NAMALWA (cell line): ENCODE measurements around the gene CLEC19A.

Experiments
- DNase-seq: peaks from one replicate; pipeline ENCODE4 v3.0.0-alpha.2; 2015; ENCODE audit warnings: low spot score

The CLEC19A gene

DNA sequence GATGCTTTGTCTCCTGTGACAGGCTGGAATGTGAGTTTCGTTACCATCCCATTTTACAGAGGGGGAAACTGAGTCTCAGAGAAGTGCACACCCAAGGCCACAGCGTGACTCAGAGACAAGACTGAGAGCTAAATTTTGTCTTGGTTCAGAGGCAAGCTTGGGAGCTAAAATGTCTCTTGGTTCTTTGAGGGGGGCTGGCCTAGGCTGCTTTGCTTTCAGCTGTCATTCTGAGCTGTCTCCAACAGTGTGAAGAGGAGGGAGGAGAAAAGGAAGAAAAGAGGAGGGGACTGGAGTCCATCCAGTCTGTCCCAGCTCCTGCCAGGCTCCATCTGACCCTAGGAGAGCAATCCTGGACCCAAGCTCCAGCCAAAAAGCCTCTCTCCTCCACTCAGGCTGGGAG lies at the start of gene CLEC19A:
CLEC19A (plus strand) TSS at position 301 of the 400 bp plus-strand sequence. CDS start 121 bp downstream, outside the sequence.
- no peak for DNase-seq

DNA sequence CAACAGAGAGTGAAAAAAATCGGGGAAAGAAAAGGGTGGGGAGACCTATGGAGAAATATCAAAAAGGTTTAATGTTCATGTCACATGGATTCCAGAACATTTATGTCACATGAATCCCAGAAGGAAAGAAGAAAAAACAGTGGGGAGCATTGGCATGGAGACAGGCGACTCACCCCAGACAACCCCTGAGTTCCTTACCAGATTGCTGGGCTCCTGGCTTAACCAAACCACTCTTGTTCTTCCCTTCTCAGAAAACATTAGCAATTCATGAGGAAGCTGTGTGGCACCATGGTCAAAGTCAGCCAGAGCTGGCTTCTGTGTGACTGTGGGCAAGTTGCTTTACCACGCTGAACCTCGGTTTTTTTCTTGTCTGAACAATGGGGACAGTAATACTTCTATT lies 49.6 kb upstream of the CLEC19A start:
- DNase-seq, result no peak

DNA sequence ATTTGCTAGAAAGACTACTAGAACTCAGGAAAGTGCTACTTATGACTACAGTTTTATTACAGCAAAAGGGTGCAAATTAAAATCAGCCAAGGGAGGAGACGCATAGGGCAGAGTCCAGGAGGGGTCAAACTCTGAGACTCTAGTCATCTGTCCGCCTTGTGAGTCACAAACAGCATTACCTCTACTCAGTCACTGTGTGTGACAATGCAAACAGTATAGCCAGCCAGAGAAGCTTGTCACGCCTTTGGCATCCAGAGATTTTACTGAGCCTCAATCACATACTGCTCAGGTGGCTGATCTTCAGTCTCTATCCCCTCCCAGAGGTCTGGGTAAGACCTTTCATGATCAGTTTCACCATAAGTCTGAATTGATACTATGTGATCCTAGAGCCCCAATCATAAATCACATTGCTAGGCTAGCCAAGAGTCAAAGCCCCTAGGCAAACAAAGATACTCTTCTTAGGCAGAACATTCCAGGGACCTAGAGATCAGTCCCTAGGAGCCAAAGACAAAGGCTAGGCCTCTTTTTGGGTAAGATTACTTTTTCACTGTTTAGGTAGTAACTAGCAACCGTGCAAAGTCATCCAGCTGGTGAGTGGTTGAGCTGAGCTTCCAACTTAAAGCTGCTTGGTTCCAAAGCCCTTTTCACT lies 48.8 kb upstream of the CLEC19A start:
- no peak for DNase-seq

DNA sequence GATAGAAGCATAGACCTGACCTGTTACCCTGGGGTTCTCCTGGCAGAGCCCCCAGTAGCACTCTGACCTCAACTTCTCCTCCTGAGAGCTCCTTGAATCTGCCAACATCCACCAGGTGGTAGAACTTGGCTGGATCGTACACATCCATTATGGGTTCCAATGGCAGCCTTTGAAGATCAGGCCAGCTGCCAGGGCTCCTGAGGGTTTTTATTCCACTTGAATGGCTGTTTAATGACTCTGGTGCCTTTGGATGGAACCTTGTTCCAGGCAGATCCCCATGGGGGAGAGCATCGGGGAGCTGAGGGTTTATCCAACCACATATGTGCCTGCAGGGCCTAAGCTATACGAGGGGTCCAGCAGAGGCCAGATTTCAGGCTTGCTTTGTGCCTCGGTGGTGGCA lies 47.1 kb upstream of the CLEC19A start:
- no peak for DNase-seq

DNA sequence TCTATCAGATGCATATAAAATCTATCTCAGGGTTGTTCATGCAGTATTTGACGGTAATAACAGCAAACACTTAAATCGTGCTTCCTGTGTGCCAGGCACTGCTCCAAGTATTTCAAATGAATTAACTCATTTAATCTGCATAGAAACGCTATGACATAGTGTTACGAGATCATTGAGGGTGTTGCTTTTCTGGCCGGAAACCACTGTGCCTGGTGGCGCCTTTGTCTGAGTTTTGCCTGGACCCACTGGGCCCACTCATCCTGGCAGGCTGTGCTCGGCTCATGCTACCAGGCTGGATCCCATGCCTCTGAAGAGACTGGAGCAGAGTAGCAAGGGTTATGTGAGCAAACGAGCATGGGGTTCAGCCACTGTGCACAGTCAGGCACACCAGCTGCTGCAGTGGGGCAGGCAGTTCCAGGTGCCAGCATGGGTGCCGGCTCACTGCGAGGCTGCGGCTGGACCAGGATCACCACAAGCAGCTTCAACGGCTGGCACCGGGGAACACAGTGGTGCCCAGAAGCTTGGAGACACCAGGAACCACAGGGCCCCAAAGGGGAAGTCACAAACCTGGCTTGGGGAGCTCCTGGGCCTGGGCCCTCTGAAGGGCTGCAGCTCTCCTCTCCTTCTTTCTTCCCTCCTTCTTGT lies 45.9 kb upstream of the CLEC19A start:
- no peak for DNase-seq

DNA sequence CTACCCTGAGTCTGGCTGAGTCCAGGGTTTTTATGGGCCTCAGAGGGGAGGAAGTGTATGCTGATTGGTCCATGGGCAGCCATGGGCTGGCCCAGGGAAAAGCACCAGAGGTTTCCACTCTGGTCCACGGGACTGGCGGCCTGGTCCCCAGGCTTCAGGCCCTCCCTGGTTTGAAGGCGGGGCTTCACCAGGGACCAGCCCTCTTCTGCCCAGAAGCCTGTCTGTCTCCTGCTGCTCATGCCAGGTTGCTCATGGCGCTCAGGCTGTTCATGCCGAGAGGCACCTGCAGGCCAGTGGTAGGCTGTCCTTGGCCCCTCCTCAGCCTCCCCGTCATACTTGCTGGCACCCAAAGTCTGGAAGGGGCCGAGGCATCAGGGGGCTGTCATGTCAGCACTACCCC lies 45.0 kb upstream of the CLEC19A start:
- DNase-seq, result no peak

DNA sequence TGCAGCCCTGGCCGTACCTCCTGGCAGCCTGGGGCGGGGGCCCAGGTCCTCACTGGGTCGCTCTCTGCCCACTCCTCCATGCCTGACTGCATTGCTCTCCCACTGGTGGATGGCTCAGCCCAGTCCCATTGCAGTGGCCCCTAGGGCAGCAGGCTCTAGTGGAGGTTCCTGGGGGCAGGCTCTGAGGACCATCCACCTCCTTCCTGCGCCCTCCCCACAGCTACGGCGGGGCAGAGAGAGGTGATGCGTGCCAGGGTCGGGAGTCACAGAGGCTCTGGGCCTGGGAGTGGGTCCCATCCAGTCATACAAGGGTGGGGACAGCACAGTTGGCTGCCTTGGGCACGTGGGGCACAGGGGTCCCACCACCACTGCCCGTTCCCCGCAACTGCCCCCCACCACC lies 44.0 kb upstream of the CLEC19A start:
- no peak for DNase-seq

DNA sequence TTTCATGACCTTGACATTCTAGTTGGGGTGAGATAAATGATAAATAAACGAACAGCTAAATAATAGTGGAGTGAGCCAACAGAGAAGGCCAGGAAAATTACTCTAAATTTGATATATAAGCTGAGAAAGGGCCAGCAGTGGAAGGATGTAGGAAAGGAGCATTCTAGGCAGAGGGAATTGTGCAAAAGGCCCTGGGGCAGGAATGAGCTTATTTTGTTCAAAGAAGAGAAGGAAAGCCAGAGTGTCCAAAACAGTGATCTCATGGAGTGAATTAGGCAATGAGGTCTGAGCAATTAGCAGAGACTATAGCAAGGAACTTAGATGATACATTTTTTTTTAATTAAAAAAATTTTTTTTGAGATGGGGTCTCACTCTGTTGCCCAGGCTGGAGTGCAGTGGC lies 43.3 kb upstream of the CLEC19A start:
- no peak for DNase-seq

DNA sequence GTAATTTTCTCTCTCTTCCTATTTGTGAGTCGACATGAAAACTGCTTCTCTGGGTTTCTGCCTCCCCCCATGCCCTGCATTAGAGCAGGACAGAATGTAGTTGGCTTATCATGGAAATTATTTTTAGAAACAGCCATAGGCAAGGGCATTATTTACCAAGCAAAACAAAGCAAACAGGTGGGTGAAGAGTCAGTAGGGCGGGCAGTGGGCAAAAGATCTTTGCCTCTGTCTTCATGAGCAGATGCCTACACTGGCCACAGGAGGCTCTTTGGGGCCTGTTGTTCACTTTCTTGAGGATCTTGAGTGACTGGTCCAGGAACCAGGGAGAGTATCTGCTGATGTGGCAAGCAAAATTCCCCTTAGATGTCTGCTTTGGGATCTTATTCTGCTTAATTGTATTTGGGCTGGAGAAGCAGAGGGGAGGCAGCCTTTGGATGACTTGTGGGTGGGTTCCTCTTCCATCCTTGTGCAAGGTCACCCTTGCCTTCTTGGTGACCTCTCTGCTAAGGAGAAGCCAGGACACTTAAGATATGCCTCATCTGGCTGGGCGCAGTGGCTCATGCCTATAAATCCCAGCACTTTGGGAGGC lies 42.5 kb upstream of the CLEC19A start:
- no peak for DNase-seq

DNA sequence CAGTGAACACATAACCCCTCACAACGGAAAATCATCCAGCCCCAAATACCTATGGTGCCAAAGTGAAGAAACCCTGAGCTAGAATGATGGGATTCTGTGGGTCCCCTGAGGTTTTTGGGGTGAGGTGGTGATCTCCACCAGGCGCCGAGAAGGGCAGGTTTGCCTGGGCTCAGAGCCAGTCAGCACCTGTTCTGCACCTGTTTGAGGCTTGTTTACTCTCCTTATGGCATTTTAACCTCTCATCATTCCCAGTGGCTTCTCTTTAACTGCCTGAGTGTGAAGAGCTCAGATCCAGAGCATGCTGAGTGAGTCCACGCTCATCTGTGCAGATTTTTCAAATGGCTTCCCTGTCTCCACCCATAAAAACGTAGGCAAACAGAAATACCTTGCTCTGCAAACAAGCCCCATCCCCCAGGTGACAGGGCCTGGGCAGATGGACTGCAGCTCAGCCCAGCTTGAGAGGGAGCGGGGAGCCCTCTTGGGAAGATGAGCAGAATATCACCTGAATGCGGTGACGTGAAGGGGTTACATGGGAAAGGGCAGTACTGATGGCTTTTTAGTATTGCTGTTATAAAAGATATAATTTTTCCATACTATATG lies 40.1 kb upstream of the CLEC19A start:
- no peak for DNase-seq

DNA sequence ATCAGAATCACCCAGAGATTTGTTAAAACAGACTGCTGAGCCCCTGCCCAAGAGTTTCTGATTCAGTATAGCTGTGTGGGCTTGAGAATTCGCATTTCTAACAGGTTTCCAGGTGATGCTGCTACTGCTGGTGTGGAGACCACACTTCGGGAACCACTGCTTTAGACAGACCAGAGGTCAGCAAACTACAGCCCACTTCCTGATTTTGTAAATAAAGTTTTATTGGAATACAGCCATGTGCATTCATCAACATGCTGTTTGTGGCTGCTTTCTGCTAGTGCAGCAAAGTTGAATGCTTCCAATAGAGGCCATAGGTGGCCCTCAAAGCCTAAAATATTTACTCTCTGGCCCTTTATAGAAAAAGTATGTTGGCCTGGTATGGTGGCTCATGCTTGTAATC lies 32.6 kb upstream of the CLEC19A start:
- peak; percentile 8 for DNase-seq

DNA sequence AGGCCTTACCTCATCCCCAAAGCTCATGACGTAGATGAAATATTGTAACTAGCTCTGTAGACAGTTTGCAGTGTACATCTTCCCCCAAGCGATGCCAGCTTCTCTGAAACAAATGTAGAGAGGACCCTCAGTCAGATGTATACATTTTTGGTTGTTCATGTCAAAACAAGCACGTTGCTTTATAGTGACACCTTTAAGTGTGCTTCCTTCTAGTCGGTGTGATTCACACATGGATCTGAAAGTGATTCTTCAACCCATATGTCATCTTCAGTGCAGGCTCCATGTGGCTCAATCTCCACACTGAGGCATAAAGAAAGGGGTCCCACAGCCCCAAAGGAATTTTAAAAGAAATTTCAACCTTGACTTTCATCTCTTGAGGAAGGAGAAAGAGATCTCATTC lies 30.9 kb upstream of the CLEC19A start:
- DNase-seq, result no peak

DNA sequence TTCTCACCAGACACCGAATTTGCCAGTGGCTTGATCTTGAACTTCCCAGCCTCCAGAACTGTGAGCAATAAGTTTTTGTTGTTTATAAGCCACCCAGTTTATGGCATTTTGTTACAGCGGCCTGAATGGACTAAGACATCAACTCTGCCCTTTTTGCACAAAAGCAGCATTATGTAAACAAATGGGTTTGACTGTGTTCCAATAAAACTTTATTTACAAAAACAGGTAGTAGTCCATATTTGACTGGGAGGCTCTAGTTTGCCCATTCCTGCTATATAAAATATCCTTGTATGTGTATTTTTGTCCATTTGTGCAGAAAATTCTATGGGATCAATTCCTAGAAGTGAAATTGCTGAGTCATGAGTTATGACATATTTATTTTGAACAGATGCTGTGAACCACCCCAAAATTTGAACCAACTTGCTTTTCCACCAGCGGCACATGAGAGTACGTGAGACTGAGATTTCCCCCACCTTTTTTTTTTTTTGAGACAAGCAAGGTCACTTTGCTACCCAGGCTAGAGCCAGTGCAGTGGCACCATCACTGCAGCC lies 21.3 kb upstream of the CLEC19A start:
- DNase-seq, result no peak

DNA sequence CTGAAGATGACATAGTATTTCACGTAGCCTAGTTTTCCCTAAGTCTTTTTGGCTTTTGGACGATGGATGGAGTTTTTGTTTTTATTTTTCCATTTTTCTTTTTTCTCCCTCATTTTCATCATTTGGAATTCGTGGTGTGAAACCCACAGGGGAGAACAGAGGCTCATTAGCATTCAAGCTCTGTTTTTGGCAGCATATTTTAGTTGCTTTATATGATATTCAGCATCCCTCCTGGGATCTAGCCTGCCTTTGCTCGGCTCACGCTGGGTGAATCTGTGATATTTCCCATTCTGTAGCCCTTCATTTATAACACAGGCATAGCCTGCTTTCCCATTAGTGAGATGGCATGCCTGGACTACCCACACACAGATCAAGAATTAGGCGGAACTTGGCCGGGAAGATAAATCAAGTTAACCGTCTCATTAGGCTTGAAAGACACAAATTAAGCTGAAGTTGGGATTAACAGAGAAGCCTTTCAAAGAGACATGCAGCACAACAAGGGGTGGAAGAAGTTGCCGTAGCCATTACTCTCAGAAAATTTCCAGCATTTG lies 20.1 kb upstream of the CLEC19A start:
- no peak for DNase-seq

DNA sequence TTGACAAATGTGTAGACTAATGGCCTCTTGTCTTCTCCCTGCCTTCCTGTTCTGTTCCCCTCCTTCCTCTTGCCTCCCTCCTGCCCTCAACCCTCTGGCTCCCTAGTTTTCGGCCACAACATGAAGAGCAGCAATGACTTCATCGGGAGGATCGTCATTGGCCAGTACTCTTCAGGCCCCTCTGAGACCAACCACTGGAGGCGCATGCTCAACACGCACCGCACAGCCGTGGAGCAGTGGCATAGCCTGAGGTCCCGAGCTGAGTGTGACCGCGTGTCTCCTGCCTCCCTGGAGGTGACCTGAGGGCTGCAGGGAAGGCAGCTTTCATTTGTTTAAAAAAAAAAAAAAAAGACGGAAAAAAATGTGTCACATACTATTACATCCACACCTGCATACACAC lies 18.8 kb upstream of the CLEC19A start:
- DNase-seq, result no peak

DNA sequence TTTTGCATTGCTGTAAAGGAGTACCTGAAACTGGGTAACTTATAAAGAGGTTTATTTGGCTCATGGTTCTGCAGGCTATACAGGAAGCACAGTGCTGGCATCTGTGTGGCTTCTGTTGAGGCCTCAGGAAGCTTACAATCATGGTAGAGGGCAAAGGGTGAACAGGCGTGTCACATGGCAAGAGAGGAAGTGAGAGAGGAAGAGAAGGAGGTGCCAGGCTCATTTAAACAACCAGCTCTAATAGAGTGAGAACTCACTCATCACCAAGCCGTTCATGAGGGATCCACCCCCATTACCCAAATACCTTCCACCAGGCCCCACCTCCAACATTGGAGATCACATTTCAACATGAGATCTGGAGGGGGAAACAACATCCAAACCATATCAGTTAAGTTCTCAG lies 16.4 kb upstream of the CLEC19A start:
- DNase-seq, result no peak

DNA sequence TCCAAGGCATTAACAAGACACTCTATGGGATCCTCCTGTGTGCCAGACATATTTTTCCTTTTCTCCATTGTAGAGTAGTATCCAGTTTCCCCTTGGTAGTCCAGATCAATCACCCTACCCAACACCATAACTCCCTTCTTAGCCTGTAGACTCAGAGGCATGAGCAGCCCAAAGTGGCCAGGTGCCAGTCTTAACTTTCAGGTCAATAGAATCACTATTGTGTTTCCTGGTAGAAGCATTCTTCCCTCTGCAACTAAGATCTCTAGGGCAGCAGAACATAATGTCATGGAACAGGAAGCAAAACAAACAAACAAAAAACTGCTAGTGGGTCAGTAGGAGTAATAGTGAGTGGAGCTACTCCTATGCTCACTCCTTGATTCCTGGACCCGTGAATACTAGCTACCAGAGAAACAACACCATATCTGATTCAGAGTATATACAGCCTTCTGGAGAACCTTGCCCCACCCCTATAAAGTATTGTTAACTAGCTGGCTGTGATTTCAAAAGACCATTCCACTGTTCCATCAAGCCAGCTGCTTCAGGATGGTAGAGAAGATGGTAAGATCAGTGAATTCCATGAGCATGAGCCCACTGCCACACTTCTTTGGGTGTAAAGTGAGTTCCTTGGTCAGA lies 11.2 kb upstream of the CLEC19A start:
- no peak for DNase-seq

DNA sequence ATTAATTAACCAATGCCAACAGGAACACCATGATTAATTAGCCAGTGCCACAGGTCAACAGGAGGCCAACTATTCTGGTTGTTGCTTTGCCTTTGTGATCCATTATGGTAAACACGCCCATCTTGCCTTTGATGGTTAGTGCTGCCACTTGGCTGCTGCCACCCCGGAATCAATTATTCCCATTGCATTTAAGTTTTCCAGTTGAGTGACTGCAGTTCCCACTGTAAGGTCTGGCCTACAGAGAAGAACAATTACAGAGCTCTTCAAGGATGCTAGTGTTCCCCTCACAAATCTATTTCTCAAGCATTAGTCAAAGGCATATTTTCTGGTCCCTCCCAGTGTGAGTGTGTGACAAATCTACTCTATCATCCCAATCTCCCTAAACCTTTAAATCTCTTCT lies 7.1 kb upstream of the CLEC19A start:
- DNase-seq, result no peak

DNA sequence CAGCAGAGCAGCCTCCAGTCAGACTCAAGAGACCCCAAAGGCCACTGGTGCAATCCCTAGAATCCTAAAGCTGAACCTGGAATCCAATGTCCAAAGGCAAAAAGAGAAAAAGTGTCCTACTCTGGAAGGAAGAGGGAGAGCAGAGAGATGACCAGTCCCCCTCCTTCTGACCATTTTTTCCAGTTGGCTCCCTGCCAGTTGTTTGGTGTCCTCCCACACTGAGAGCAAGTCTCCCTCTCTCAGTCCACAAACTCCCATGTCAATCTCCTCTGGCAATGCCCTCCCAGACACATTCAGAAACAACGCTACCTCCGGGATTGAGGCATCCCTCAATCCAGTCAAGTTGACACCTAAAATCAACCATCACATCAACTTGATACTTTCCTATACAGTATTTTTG lies 4.3 kb upstream of the CLEC19A start:
- no peak for DNase-seq

DNA sequence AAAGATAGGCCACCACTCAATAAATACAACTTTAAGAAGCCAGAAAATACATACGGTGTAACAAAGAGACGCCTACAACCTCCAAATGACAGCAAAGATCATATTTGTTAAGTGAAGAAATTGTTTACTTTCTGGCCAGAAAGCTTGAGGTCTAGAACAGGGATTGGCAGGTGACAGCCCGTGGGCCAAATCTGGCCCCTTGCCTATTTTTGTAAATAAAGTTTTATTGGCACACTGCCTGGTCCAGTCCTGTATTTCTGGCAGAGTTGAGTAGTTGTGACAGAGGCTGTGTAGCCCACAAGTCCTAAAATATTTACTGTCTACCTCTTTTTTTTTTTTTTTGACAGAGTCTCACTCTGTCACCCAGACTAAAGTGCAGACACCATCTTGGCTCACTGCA lies 3.4 kb upstream of the CLEC19A start:
- DNase-seq, result no peak

DNA sequence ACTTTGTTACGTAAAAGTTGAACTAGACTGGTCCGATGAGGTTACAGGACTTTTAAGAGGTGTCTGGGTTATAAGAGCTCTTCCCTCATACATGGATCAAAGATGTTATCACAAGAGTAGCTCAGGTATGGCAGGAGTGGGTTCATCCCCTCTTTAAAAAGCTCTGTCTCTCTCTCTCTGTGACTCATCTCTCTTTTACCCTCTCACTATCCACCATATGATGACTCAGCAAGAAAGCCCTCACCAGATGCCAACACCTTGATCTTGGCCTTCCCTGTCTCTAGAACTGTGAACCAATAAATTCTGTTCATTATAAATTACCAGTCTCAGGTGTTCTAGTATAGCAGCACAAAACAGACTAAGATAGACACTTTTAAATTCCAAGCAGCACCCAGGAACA lies 1.9 kb upstream of the CLEC19A start:
- no peak for DNase-seq

DNA sequence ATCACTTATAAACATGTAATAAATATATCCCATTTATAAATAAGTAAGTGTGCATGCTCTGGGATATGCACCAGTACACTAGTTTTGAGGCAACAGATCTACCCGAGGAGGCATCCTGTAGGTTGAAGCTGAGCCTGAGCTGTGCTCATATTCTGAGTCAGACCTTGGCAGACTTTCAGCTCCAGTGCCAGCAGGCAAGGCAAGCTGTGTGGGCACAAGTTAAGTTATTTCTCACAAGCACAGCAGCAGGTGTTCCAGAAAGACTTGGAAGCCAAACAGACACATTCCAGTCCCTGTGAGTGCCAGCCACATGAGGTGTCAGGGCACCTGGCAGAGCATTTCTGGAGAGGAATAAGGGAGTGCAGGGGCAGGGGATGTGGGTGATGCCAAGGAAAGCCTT lies 1.3 kb upstream of the CLEC19A start:
- DNase-seq, result no peak
